ENCODE data around the gene FOXE1.

FOXE1 gene

DNA sequence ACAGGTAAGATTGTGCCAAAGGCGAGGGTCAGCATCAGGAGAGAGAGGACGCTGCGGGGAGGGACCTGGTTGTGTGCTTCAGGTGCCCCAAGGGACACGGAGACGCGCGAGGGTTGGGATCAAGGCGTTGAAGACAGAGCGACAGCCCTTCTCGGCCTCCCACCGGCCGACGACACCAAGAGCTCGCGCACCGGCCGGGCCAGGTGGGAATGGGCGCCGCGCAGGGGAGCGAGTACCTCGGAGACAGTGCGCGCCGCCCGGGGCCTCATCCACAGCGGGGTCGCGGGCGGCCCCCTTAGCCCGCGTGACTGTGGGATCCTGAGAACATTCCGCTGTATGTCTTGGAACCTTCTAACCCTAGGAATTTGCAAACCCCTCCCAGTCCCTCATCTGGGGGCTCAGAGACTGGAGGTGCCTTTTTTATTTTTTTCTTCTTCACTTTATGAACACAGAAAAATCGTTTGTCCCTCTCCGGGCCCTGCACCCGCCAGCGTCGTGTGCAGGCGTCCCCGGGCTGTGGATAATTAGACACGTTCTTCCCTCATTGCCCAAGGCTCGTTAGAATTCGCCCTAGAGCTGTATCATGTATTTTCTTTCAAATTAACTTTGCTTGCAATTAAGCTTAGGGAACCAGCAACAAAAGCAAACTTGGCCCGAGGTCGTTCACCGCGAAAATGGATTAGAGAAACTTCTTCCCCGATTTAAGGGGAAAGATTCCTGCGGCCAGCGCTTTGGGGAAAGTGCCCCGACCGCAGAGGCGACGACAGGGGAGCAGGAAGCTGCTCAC is 4.8 kb downstream of the FOXE1 start:
- Histone ChIP-seq H3K27ac (no peak overlapping the region), H4K20me1 (ENCODE audit: insufficient read depth) (no peaks in the 10 kb centered on the region), H3K9ac (no peak overlapping the region), H3K4me1 (ENCODE audit: low read depth, poor library complexity, severe bottlenecking) (no peaks in the 10 kb centered on the region), H3K27me3 (ENCODE audit: insufficient read depth, low read depth) (no peaks in the 10 kb centered on the region), H3K4me3 (IDR thresholded peaks at IDR 0.05; ENCODE audit: insufficient read depth, low read depth, low read length) (no peak overlapping the region), H2AFZ (ENCODE audit: low read depth) (no peak overlapping the region), H3K36me3 (ENCODE audit: insufficient read depth) (no peaks in the 10 kb centered on the region), H3K4me2 (no peak overlapping the region), H3K79me2 (ENCODE audit: insufficient read depth, low read depth) (no peaks in the 10 kb centered on the region)
- TF ChIP-seq, protein P1, sequence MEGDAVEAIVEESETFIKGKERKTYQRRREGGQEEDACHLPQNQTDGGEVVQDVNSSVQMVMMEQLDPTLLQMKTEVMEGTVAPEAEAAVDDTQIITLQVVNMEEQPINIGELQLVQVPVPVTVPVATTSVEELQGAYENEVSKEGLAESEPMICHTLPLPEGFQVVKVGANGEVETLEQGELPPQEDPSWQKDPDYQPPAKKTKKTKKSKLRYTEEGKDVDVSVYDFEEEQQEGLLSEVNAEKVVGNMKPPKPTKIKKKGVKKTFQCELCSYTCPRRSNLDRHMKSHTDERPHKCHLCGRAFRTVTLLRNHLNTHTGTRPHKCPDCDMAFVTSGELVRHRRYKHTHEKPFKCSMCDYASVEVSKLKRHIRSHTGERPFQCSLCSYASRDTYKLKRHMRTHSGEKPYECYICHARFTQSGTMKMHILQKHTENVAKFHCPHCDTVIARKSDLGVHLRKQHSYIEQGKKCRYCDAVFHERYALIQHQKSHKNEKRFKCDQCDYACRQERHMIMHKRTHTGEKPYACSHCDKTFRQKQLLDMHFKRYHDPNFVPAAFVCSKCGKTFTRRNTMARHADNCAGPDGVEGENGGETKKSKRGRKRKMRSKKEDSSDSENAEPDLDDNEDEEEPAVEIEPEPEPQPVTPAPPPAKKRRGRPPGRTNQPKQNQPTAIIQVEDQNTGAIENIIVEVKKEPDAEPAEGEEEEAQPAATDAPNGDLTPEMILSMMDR (conservative IDR thresholded peaks at IDR 0.05; ENCODE audit: low read depth, low read length): no peak

DNA sequence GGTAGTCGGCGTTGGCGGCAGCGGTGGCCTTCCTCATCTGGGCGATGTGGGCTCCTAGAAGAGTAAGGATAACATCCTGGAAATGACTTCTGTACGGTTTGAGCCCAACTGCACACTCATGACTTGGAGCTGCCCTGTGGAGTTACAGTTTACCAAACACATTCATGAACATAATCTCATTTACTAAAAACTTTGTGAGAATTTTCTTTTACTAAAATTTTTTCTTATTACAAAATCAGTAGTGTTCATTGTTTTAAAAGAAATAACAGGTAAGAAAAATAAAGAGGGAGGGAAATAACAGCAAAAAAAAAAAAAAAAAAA is 5.3 kb downstream of the FOXE1 start:
- Histone ChIP-seq H2AFZ (ENCODE audit: low read depth) (no peak overlapping the region), H3K4me1 (ENCODE audit: low read depth, poor library complexity, severe bottlenecking) (no peaks in the 10 kb centered on the region), H3K79me2 (ENCODE audit: insufficient read depth, low read depth) (no peaks in the 10 kb centered on the region), H3K36me3 (ENCODE audit: insufficient read depth) (no peaks in the 10 kb centered on the region), H3K27me3 (ENCODE audit: insufficient read depth, low read depth) (no peaks in the 10 kb centered on the region), H3K9ac (no peak overlapping the region), H3K27ac (no peak overlapping the region), H3K4me3 (IDR thresholded peaks at IDR 0.05; ENCODE audit: insufficient read depth, low read depth, low read length) (no peak overlapping the region), H3K4me2 (no peak overlapping the region), H4K20me1 (ENCODE audit: insufficient read depth) (no peaks in the 10 kb centered on the region)
- TF ChIP-seq, protein P1 (conservative IDR thresholded peaks at IDR 0.05; ENCODE audit: low read depth, low read length): no peak

DNA sequence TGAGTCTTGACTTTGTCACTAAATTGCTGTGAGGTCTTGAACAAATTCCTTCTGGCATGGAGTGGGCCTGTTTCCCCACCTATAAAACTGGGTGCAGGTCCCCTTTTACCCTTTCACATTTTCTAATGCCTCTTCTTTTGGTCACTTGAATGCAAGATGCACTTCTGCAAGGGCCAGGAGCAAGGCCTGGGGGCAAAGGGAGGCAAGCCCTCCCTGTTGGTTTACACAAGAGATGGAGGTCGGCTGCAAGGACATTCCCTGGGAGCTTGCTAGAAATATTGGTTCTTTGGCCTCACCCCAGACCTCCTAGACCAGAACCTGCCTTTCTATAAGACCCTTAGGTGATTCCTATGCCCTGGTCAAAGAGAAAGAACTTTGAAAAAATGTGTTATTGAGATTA is 5.8 kb downstream of the FOXE1 start:
- no peak overlapping the region for H3K27ac ChIP-seq
- no peak overlapping the region for H3K4me3 ChIP-seq (IDR thresholded peaks at IDR 0.05; ENCODE audit: insufficient read depth, low read depth, low read length)
- no peaks in the 10 kb centered on the region for H3K4me1 ChIP-seq (ENCODE audit: low read depth, poor library complexity, severe bottlenecking)
- TF ChIP-seq, protein P1 (conservative IDR thresholded peaks at IDR 0.05; ENCODE audit: low read depth, low read length): no peak
- no peaks in the 10 kb centered on the region for H3K27me3 ChIP-seq (ENCODE audit: insufficient read depth, low read depth)
- no peaks in the 10 kb centered on the region for H3K36me3 ChIP-seq (ENCODE audit: insufficient read depth)
- H4K20me1 ChIP-seq (ENCODE audit: insufficient read depth): no peaks in the 10 kb centered on the region
- no peak overlapping the region for H2AFZ ChIP-seq (ENCODE audit: low read depth)
- H3K4me2 ChIP-seq: no peak overlapping the region
- H3K9ac ChIP-seq: no peak overlapping the region
- H3K79me2 ChIP-seq (ENCODE audit: insufficient read depth, low read depth): no peaks in the 10 kb centered on the region

DNA sequence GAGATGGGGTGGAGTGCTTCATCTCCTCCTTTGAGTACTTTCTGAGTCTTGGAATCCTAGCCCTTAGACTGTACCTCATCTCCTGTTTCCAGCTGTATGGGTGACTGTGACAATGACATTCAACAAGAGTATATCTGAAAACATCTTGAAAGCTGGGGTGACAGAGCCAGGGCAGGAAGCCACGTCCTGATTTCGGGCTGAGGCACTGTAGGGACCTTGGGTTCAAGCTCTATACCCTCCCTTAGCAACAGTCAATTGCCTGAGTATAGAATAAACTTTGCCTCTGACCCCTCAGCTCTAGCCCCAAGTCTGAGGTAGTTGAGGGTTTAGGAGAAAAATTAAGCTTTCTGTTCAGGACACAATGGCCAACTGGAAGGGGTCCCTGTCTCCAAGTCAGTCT is 6.3 kb downstream of the FOXE1 start:
- H4K20me1 ChIP-seq (ENCODE audit: insufficient read depth): no peaks in the 10 kb centered on the region
- H2AFZ ChIP-seq (ENCODE audit: low read depth): no peak overlapping the region
- H3K27me3 ChIP-seq (ENCODE audit: insufficient read depth, low read depth): no peaks in the 10 kb centered on the region
- H3K4me1 ChIP-seq (ENCODE audit: low read depth, poor library complexity, severe bottlenecking): no peaks in the 10 kb centered on the region
- H3K9ac ChIP-seq: no peak overlapping the region
- TF ChIP-seq, protein P1 (conservative IDR thresholded peaks at IDR 0.05; ENCODE audit: low read depth, low read length): no peak
- H3K27ac ChIP-seq: no peak overlapping the region
- no peak overlapping the region for H3K4me2 ChIP-seq
- H3K36me3 ChIP-seq (ENCODE audit: insufficient read depth): no peaks in the 10 kb centered on the region
- H3K4me3 ChIP-seq (IDR thresholded peaks at IDR 0.05; ENCODE audit: insufficient read depth, low read depth, low read length): no peak overlapping the region
- no peaks in the 10 kb centered on the region for H3K79me2 ChIP-seq (ENCODE audit: insufficient read depth, low read depth)
